HepG2 (cell line): ENCODE measurements around the gene TEDC2. TPM values are rescaled to one million over a fixed set of nuclear protein-coding genes. Genes with fewer than 3 reads are reported as not detected.

Experiments used
- ESRRA ChIP-seq: sonication (generic); formaldehyde crosslinking; IDR thresholded peaks from 2 replicates; pipeline ENCODE4 v1.5.1; 2020; ENCODE audit warnings: mild to moderate bottlenecking, low read depth, missing genetic modification reagents
- HMG20A ChIP-seq: IDR thresholded peaks from 2 replicates; pipeline ENCODE4 v1.6.1; 2016; ENCODE audit warnings: borderline replicate concordance
- MED1 ChIP-seq: sonication (generic); formaldehyde crosslinking; IDR thresholded peaks from 2 replicates; pipeline ENCODE4 v1.4.0; 2020; ENCODE audit warnings: missing genetic modification reagents
- REXO4 ChIP-seq: sonication (generic); formaldehyde crosslinking; IDR thresholded peaks from 2 replicates; pipeline ENCODE4 v1.8.0; 2022; ENCODE audit warnings: missing genetic modification reagents, mild to moderate bottlenecking, borderline replicate concordance
- TAF1 ChIP-seq: sonication (generic); formaldehyde crosslinking; IDR thresholded peaks from 2 replicates; pipeline ENCODE4 v1.4.0; 2020; ENCODE audit warnings: missing genetic modification reagents
- TRIM24 ChIP-seq: sonication (generic); formaldehyde crosslinking; IDR thresholded peaks from 2 replicates; pipeline ENCODE4 v1.8.0; 2022; ENCODE audit warnings: mild to moderate bottlenecking, missing genetic modification reagents
- YEATS2 ChIP-seq: sonication (generic); formaldehyde crosslinking; IDR thresholded peaks from 2 replicates; pipeline ENCODE4 v1.4.0; 2020; ENCODE audit warnings: missing genetic modification reagents, borderline replicate concordance
- ZNF274 ChIP-seq: sonication (generic); formaldehyde crosslinking; IDR thresholded peaks from 2 replicates; pipeline ENCODE4 v1.5.1; 2020; ENCODE audit warnings: mild to moderate bottlenecking, missing genetic modification reagents
- ZNF333 ChIP-seq: sonication (generic); formaldehyde crosslinking; IDR thresholded peaks from 2 replicates; pipeline ENCODE4 v1.4.0; 2020; ENCODE audit warnings: mild to moderate bottlenecking, missing genetic modification reagents, borderline replicate concordance
- polyA plus RNA-seq, 8 experiments: library from polyadenylated mRNA; depleted of rRNA in 3 of 8; stranded (reverse) in 7 of 8; unstranded in 1 of 8; fragments of >200 nt; fragmentation: Illumina TruSeq in 4 of 8; extraction: Trizol in 4 of 8; gene quantifications; 2 replicates each; pipeline versions ENCODE4 v1.2.1 to v1.2.3, GENCODE V29; 2011 to 2016; ENCODE audit warnings: low read depth in 4 of 8, missing spikeins in 1 of 8, mixed read lengths in 1 of 8; ENCODE audit not compliant: insufficient read depth in 1 of 8
- total RNA-seq, 5 experiments: library from RNA; depleted of rRNA; stranded (reverse); fragments of >200 nt; fragmentation: Illumina TruSeq; extraction: Trizol; gene quantifications; 2 replicates each; pipeline ENCODE4 v1.2.3, GENCODE V29; 2016; ENCODE audit warnings: low read depth in 1 of 5
- TF ChIP-seq, protein P1 (sequence below): sonication (generic); formaldehyde crosslinking; IDR thresholded peaks from 2 replicates; pipeline ENCODE4 v1.4.0; 2020; ENCODE audit warnings: missing genetic modification reagents
- TF ChIP-seq, protein P2 (sequence below): sonication (generic); formaldehyde crosslinking; IDR thresholded peaks from 2 replicates; pipeline ENCODE4 v1.4.0; 2020; ENCODE audit warnings: mild to moderate bottlenecking, missing genetic modification reagents
- TF ChIP-seq, protein P3 (sequence below): sonication (generic); formaldehyde crosslinking; IDR thresholded peaks from 2 replicates; pipeline ENCODE4; 2020; ENCODE audit warnings: missing genetic modification reagents, mild to moderate bottlenecking, borderline replicate concordance
- TF ChIP-seq, protein P4 (sequence below), 2 experiments: sonication (generic) in 1 of 2; formaldehyde crosslinking in 1 of 2; IDR thresholded peaks; 2 replicates each; pipeline versions ENCODE4 v1.4.0 to v1.6.1; 2018 to 2020; ENCODE audit warnings: missing genetic modification reagents in 2 of 2, borderline replicate concordance in 1 of 2, low read depth in 1 of 2, mild to moderate bottlenecking in 1 of 2, missing biosample characterization in 1 of 2
- TF ChIP-seq, protein P5 (sequence below): sonication (generic); formaldehyde crosslinking; IDR thresholded peaks from 2 replicates; pipeline ENCODE4 v1.5.0; 2020; ENCODE audit warnings: missing genetic modification reagents
- TF ChIP-seq, protein P6 (sequence below): fragments of 450-650 bp; IDR thresholded peaks from 2 replicates; pipeline ENCODE4 v1.6.1; 2017; ENCODE audit warnings: mild to moderate bottlenecking

The TEDC2 gene
- total and polyA plus RNA-seq, 2 of the 13 experiments (the other 11 are each of a cell fraction or from before 2014, with no cell fraction given) = 6.2 to 24.4 TPM

DNA sequence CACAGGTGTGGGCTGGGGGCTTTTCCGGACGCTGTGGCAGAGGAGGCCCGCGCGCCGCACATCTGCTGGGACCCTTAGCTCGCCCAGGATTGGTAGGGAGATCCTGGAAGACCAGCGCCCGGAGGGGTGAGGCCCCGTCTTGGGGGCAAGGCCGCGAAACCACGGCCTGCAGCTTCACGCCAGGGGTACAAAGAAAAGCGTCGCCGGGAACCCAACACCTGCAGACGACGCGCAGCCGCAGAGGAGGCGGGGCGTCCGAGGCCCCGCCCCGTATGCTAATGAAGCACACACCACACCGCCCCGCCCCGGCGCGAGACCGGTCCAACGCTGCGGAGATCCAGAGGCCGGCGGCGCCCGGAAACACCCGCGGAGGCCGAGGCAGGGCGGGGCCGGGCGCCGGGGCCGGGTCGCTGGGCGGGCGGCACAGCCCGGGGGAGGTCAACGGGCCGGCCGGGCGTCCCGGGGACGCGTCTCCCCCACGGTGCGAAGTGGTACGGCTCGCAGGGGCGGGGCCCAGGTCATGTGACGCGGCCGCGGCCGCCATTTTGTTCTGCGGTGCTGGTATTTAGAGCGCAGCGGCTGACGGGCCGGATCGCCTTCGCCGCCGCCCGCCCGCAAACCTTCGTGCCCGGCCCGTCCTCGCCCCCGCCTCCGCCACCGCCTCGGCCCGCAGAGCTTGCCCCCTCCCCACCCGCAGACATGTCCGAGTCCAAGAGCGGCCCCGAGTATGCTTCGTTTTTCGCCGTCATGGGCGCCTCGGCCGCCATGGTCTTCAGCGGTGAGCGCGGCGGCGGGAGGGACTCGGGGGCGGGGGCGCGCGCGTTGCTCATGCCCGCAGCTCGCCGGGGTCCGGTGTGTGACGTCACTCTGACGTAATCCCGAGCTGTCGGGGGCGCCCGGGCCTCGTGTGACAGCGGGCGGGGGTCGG lies 53.8 kb downstream of the TEDC2 start, which contains the start of gene ATP6V0C (continued):
- no peak for TF ChIP-seq ZNF333 (CRISPR knock-in tag)
- TF ChIP-seq, protein P1, sequence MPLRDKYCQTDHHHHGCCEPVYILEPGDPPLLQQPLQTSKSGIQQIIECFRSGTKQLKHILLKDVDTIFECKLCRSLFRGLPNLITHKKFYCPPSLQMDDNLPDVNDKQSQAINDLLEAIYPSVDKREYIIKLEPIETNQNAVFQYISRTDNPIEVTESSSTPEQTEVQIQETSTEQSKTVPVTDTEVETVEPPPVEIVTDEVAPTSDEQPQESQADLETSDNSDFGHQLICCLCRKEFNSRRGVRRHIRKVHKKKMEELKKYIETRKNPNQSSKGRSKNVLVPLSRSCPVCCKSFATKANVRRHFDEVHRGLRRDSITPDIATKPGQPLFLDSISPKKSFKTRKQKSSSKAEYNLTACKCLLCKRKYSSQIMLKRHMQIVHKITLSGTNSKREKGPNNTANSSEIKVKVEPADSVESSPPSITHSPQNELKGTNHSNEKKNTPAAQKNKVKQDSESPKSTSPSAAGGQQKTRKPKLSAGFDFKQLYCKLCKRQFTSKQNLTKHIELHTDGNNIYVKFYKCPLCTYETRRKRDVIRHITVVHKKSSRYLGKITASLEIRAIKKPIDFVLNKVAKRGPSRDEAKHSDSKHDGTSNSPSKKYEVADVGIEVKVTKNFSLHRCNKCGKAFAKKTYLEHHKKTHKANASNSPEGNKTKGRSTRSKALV (CRISPR knock-in tag) = 0 out of 2 replicates have a peak, but pooled peaks have one; percentile 4
- TF ChIP-seq ESRRA = peak; percentile 17
- peak; percentile 32; the same call in 1 of the 2 replicates for TF ChIP-seq ZNF274
- 0 out of 2 replicates have a peak, but pooled peaks have one; percentile 10 for TF ChIP-seq YEATS2 (CRISPR knock-in tag)
- TF ChIP-seq TRIM24 (CRISPR knock-in tag) = no peak
- TF ChIP-seq, protein P2, sequence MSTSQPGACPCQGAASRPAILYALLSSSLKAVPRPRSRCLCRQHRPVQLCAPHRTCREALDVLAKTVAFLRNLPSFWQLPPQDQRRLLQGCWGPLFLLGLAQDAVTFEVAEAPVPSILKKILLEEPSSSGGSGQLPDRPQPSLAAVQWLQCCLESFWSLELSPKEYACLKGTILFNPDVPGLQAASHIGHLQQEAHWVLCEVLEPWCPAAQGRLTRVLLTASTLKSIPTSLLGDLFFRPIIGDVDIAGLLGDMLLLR (CRISPR knock-in tag) = no peak; the same call in 1 of the 2 replicates
- TF ChIP-seq HMG20A (CRISPR knock-in tag) = no peak
- no peak for TF ChIP-seq MED1 (CRISPR knock-in tag)
- peak; percentile 88 for TF ChIP-seq TAF1 (CRISPR knock-in tag)
- TF ChIP-seq REXO4 = no peak
- TF ChIP-seq, protein P3, sequence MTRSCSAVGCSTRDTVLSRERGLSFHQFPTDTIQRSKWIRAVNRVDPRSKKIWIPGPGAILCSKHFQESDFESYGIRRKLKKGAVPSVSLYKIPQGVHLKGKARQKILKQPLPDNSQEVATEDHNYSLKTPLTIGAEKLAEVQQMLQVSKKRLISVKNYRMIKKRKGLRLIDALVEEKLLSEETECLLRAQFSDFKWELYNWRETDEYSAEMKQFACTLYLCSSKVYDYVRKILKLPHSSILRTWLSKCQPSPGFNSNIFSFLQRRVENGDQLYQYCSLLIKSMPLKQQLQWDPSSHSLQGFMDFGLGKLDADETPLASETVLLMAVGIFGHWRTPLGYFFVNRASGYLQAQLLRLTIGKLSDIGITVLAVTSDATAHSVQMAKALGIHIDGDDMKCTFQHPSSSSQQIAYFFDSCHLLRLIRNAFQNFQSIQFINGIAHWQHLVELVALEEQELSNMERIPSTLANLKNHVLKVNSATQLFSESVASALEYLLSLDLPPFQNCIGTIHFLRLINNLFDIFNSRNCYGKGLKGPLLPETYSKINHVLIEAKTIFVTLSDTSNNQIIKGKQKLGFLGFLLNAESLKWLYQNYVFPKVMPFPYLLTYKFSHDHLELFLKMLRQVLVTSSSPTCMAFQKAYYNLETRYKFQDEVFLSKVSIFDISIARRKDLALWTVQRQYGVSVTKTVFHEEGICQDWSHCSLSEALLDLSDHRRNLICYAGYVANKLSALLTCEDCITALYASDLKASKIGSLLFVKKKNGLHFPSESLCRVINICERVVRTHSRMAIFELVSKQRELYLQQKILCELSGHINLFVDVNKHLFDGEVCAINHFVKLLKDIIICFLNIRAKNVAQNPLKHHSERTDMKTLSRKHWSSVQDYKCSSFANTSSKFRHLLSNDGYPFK (CRISPR knock-in tag) = peak; percentile 37; the same call in 1 of the 2 replicates
- TF ChIP-seq, protein P4, sequence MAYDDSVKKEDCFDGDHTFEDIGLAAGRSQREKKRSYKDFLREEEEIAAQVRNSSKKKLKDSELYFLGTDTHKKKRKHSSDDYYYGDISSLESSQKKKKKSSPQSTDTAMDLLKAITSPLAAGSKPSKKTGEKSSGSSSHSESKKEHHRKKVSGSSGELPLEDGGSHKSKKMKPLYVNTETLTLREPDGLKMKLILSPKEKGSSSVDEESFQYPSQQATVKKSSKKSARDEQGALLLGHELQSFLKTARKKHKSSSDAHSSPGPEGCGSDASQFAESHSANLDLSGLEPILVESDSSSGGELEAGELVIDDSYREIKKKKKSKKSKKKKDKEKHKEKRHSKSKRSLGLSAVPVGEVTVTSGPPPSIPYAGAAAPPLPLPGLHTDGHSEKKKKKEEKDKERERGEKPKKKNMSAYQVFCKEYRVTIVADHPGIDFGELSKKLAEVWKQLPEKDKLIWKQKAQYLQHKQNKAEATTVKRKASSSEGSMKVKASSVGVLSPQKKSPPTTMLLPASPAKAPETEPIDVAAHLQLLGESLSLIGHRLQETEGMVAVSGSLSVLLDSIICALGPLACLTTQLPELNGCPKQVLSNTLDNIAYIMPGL (CRISPR knock-in tag; IDR thresholded peaks at IDR 0.05; ENCODE audit: borderline replicate concordance in 1 of 2, low read depth in 1 of 2) = peak in 1 of 2 experiments; percentile 43; a peak in 1 of 4 replicates
- TF ChIP-seq, protein P5, sequence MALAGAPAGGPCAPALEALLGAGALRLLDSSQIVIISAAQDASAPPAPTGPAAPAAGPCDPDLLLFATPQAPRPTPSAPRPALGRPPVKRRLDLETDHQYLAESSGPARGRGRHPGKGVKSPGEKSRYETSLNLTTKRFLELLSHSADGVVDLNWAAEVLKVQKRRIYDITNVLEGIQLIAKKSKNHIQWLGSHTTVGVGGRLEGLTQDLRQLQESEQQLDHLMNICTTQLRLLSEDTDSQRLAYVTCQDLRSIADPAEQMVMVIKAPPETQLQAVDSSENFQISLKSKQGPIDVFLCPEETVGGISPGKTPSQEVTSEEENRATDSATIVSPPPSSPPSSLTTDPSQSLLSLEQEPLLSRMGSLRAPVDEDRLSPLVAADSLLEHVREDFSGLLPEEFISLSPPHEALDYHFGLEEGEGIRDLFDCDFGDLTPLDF (CRISPR knock-in tag) = 0 out of 2 replicates have a peak, but pooled peaks have one; percentile 19
- TF ChIP-seq, protein P6, sequence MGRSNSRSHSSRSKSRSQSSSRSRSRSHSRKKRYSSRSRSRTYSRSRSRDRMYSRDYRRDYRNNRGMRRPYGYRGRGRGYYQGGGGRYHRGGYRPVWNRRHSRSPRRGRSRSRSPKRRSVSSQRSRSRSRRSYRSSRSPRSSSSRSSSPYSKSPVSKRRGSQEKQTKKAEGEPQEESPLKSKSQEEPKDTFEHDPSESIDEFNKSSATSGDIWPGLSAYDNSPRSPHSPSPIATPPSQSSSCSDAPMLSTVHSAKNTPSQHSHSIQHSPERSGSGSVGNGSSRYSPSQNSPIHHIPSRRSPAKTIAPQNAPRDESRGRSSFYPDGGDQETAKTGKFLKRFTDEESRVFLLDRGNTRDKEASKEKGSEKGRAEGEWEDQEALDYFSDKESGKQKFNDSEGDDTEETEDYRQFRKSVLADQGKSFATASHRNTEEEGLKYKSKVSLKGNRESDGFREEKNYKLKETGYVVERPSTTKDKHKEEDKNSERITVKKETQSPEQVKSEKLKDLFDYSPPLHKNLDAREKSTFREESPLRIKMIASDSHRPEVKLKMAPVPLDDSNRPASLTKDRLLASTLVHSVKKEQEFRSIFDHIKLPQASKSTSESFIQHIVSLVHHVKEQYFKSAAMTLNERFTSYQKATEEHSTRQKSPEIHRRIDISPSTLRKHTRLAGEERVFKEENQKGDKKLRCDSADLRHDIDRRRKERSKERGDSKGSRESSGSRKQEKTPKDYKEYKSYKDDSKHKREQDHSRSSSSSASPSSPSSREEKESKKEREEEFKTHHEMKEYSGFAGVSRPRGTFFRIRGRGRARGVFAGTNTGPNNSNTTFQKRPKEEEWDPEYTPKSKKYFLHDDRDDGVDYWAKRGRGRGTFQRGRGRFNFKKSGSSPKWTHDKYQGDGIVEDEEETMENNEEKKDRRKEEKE = no peak
